WTC11 (cell line): Measurements from ENCODE around the gene OXNAD1. TPM values are rescaled to one million over a fixed set of nuclear protein-coding genes. Genes with fewer than 3 reads are reported as not detected.

Experiments
- ATAC-seq: fragments of 200-7000 bp; cut with Tn5 transposase; 2 replicates; pipeline ENCODE4 v1.10.0; 2021; ENCODE audit warnings: mild to moderate bottlenecking, moderate library complexity
- CTCF ChIA-PET: fragments of 300-600 bp; sonication (Branson Sonifier 250); formaldehyde crosslinking; loops from one replicate; lab custom pipeline; 2021; ENCODE audit warnings: antibody characterized with exemption; lab: Charles Lee
- POLR2A ChIA-PET: fragments of 350-600 bp; sonication (Branson Sonifier 250); formaldehyde crosslinking; loops from one replicate; lab custom pipeline; 2021; ENCODE audit warnings: antibody characterized with exemption; lab: Charles Lee
- DNase-seq: peaks from one replicate; pipeline ENCODE4 v3.0.0; 2021; ENCODE audit warnings: low spot score
- H3K27ac Mint-ChIP-seq: 2 replicates; pipeline ENCODE4 v1.8.0; 2021; ENCODE audit warnings: mixed read lengths
- H3K27me3 Mint-ChIP-seq: 2 replicates; pipeline ENCODE4 v1.8.0; 2021; ENCODE audit warnings: low read depth, mild to moderate bottlenecking, moderate library complexity, mixed read lengths
- H3K36me3 Mint-ChIP-seq: 2 replicates; pipeline ENCODE4 v1.8.0; 2021; ENCODE audit warnings: mixed read lengths
- H3K4me1 Mint-ChIP-seq: 2 replicates; pipeline ENCODE4 v1.8.0; 2022; ENCODE audit warnings: mixed read lengths
- H3K4me3 Mint-ChIP-seq: 2 replicates; pipeline ENCODE4 v1.8.0; 2021; ENCODE audit warnings: mild to moderate bottlenecking, moderate library complexity, mixed read lengths
- H3K9me3 Mint-ChIP-seq: 2 replicates; pipeline ENCODE4 v1.8.0; 2021; ENCODE audit warnings: mixed read lengths
- ATF1 ChIP-seq: sonication (generic); formaldehyde crosslinking; IDR thresholded peaks from 2 replicates; pipeline ENCODE4 v1.8.1; 2023; ENCODE audit warnings: mild to moderate bottlenecking, moderate library complexity, missing genetic modification reagents
- ATF2 ChIP-seq: sonication (generic); formaldehyde crosslinking; IDR thresholded peaks from 2 replicates; pipeline ENCODE4 v1.8.1; 2022; ENCODE audit warnings: low read depth, missing genetic modification reagents, borderline replicate concordance
- CDX4 ChIP-seq: fragments of 250-450 bp; sonication (Bioruptor Pico); IDR thresholded peaks from 2 replicates; pipeline ENCODE4 v1.9.0; 2021; ENCODE audit warnings: moderate library complexity, mild to moderate bottlenecking, inconsistent platforms, borderline replicate concordance
- ESRRA ChIP-seq: sonication (generic); formaldehyde crosslinking; IDR thresholded peaks from 2 replicates; pipeline ENCODE4 v1.8.1; 2022; ENCODE audit warnings: mild to moderate bottlenecking, missing genetic modification reagents, borderline replicate concordance
- FOXP1 ChIP-seq: sonication (generic); formaldehyde crosslinking; IDR thresholded peaks from 2 replicates; pipeline ENCODE4 v1.8.0; 2022; ENCODE audit warnings: missing genetic modification reagents, mild to moderate bottlenecking, moderate library complexity, borderline replicate concordance
- FOXP4 ChIP-seq: sonication (generic); formaldehyde crosslinking; IDR thresholded peaks from 2 replicates; pipeline ENCODE4 v1.8.0; 2022; ENCODE audit warnings: mild to moderate bottlenecking, missing genetic modification reagents
- IRF1 ChIP-seq: sonication (generic); formaldehyde crosslinking; IDR thresholded peaks from 2 replicates; pipeline ENCODE4 v1.8.0; 2023; ENCODE audit warnings: missing genetic modification reagents
- JAZF1 ChIP-seq: fragments of 250-450 bp; sonication (Bioruptor Pico); IDR thresholded peaks from 2 replicates; pipeline ENCODE4 v1.9.0; 2021; ENCODE audit warnings: moderate library complexity, mild to moderate bottlenecking, inconsistent platforms
- NR1H2 ChIP-seq: sonication (generic); formaldehyde crosslinking; IDR thresholded peaks from 2 replicates; pipeline ENCODE4 v1.9.0; 2021; ENCODE audit warnings: mild to moderate bottlenecking, moderate library complexity, missing genetic modification reagents
- TCF7 ChIP-seq: sonication (generic); formaldehyde crosslinking; IDR thresholded peaks from 2 replicates; pipeline ENCODE4 v1.8.0; 2022; ENCODE audit warnings: mild to moderate bottlenecking, low read depth, missing genetic modification reagents, moderate library complexity
- TEAD4 ChIP-seq: sonication (generic); formaldehyde crosslinking; IDR thresholded peaks from 2 replicates; pipeline ENCODE4 v1.8.0; 2022; ENCODE audit warnings: mild to moderate bottlenecking, missing genetic modification reagents
- TP53 ChIP-seq: sonication (generic); formaldehyde crosslinking; IDR thresholded peaks from 2 replicates; pipeline ENCODE4 v1.8.1; 2023; ENCODE audit warnings: mild to moderate bottlenecking, missing genetic modification reagents
- USF1 ChIP-seq: sonication (generic); formaldehyde crosslinking; IDR thresholded peaks from 2 replicates; pipeline ENCODE4 v1.8.0; 2022; ENCODE audit warnings: mild to moderate bottlenecking, missing genetic modification reagents
- ZNF281 ChIP-seq: sonication (generic); formaldehyde crosslinking; IDR thresholded peaks from 2 replicates; pipeline ENCODE4 v1.8.0; 2023; ENCODE audit warnings: mild to moderate bottlenecking, missing genetic modification reagents
- ZNF532 ChIP-seq: fragments of 250-450 bp; sonication (Bioruptor Pico); IDR thresholded peaks from 2 replicates; pipeline ENCODE4 v1.9.0; 2021; ENCODE audit warnings: mild to moderate bottlenecking, borderline replicate concordance
- ZNF671 ChIP-seq: fragments of 250-450 bp; sonication (Bioruptor Pico); IDR thresholded peaks from 2 replicates; pipeline ENCODE4 v1.8.0; 2021; ENCODE audit warnings: mild to moderate bottlenecking
- total RNA-seq: library from RNA; stranded (reverse); gene quantifications from 3 replicates; pipeline ENCODE4 v1.2.3, GENCODE V29; 2021

The OXNAD1 gene
- total RNA-seq, 1 experiment from 2014 or later, result 21.7 TPM

- TF ChIP-seq ZNF281 (CRISPR knock-in tag) (no peak), FOXP4 (CRISPR knock-in tag) (no peak)
These were observed 87.4 kb downstream of the OXNAD1 start (continued) for GRCh38 chr3:16352428-16352827.

GRCh38 chr3:16354291-16354690 is 89.3 kb downstream of the OXNAD1 start:
- Mint-ChIP-seq H3K9me3 (no peaks in the 10 kb centered on the region), H3K27me3 (peaks cover 16% of the 10 kb centered on the region), H3K27ac (no peak overlapping the region), H3K4me3 (no peak overlapping the region), H3K4me1 (peaks cover 37% of the 10 kb centered on the region), H3K36me3 (peaks cover 4% of the 10 kb centered on the region; the same call in 1 of the 2 replicates)
- ChIA-PET CTCF (interaction anchor here (2.4 kb wide), 1 partner anchor 12 kb away, joined by 9 read pairs; no protein-coding TSS in a partner anchor), POLR2A (no interaction called here)
- DNase-seq (no peak), ATAC-seq (no peak)
- TF ChIP-seq FOXP4 (CRISPR knock-in tag) (no peak), TCF7 (CRISPR knock-in tag) (no peak), TEAD4 (CRISPR knock-in tag) (no peak), ATF1 (CRISPR knock-in tag) (no peak), USF1 (CRISPR knock-in tag) (no peak), ESRRA (CRISPR knock-in tag) (no peak), TP53 (CRISPR knock-in tag) (no peak), ATF2 (no peak), NR1H2 (no peak), IRF1 (no peak), JAZF1 (CRISPR knock-in tag) (no peak), ZNF671 (CRISPR knock-in tag) (no peak), FOXP1 (CRISPR knock-in tag) (no peak), CDX4 (CRISPR knock-in tag) (no peak), ZNF532 (no peak), ZNF281 (CRISPR knock-in tag) (no peak)
